NB4 (cell line): ENCODE measurements around the gene IL25.

ENCODE experiments used
- DNase-seq: peaks from one replicate; pipeline ENCODE4 v3.0.0; 2010; ENCODE audit warnings: low read depth
- H3K4me3 ChIP-seq: one replicate; pipeline ENCODE4 v1.5.1; 2011; ENCODE audit warnings: mild to moderate bottlenecking, low read depth, low read length, moderate library complexity
- MYC ChIP-seq: IDR thresholded peaks from 2 replicates; pipeline ENCODE4 v1.6.1; 2011; ENCODE audit warnings: low read depth, low read length
- POLR2A ChIP-seq: IDR thresholded peaks from 2 replicates; pipeline ENCODE4 v1.6.1; 2011; ENCODE audit warnings: mild to moderate bottlenecking; ENCODE audit not compliant: insufficient read length; ENCODE audit errors: extremely low read depth
- TF ChIP-seq, protein P1 (sequence below): IDR thresholded peaks from one replicate; pipeline ENCODE4 v1.5.1; 2012; ENCODE audit warnings: low read depth, low read length
- TF ChIP-seq, protein P2 (sequence below): IDR thresholded peaks from 2 replicates; pipeline ENCODE4 v1.6.1; 2011; ENCODE audit warnings: low read depth, low read length

Gene IL25

DNA sequence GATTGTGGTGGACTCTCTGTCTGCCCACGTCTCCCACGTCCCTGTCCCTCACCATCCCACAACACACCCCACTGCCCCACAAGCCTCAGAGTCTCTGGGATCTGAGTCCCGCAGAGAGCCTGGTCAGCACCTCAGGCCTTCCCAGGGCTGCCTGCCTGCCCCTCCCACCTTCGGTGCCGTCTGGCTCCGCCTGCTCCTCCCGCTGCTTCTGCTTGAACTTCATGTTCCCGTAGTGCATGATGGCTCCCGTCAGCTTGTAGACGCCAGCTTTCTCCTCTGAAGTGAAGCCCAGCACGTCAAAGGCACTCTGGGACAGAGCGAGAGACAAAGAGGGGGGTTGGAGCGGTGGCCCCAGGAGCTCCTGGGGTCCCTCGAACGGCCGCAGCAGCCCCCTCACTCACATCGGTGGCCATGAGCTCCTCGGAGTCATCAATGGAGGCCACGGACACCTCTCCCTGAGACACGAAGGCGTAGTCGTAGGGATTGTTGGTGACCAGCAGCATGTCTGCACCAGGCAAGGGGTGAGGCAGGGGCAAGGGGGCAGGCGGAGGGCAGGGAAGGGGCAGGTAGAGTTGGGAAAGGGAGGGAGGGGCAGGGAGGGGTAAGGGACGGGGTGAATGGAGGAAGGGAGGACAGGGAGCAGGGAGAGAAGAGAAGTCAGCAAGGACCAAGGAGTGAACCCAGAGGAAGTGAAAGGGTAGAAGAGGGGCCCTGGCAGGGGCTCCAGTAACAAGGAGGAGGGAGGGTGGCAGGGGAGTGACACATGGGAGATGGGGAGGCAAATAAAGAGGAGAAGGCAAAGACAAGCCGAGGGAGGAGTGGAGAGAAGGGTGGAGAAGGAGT is 29.9 kb downstream of the IL25 start:
- no peak for DNase-seq
- TF ChIP-seq, protein P1, sequence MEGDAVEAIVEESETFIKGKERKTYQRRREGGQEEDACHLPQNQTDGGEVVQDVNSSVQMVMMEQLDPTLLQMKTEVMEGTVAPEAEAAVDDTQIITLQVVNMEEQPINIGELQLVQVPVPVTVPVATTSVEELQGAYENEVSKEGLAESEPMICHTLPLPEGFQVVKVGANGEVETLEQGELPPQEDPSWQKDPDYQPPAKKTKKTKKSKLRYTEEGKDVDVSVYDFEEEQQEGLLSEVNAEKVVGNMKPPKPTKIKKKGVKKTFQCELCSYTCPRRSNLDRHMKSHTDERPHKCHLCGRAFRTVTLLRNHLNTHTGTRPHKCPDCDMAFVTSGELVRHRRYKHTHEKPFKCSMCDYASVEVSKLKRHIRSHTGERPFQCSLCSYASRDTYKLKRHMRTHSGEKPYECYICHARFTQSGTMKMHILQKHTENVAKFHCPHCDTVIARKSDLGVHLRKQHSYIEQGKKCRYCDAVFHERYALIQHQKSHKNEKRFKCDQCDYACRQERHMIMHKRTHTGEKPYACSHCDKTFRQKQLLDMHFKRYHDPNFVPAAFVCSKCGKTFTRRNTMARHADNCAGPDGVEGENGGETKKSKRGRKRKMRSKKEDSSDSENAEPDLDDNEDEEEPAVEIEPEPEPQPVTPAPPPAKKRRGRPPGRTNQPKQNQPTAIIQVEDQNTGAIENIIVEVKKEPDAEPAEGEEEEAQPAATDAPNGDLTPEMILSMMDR = no peak
- TF ChIP-seq, protein P2, sequence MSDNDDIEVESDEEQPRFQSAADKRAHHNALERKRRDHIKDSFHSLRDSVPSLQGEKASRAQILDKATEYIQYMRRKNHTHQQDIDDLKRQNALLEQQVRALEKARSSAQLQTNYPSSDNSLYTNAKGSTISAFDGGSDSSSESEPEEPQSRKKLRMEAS = no peak
- TF ChIP-seq MYC (no peak), POLR2A (no peak)
- H3K4me3 ChIP-seq = no peak overlapping the region

DNA sequence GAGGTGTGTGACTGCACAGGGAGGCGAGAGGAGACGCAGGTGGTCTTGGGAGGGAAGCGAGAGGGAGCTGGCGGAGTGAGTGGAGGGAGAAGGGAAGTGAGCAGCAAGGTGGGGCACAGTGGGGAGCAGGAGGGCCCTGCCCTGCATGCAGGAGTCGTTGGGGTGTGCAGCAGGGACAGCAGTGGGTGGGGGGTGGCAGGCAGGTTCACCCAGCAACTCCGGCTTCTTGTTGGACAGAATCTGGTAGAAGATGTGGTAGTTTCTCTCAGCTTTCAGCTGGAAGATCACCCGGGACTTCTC is 30.5 kb downstream of the IL25 start:
- TF ChIP-seq MYC = no peak
- no peak for TF ChIP-seq POLR2A
- TF ChIP-seq, protein P2 = no peak
- TF ChIP-seq, protein P1 = no peak
- DNase-seq = no peak
- no peak overlapping the region for H3K4me3 ChIP-seq

DNA sequence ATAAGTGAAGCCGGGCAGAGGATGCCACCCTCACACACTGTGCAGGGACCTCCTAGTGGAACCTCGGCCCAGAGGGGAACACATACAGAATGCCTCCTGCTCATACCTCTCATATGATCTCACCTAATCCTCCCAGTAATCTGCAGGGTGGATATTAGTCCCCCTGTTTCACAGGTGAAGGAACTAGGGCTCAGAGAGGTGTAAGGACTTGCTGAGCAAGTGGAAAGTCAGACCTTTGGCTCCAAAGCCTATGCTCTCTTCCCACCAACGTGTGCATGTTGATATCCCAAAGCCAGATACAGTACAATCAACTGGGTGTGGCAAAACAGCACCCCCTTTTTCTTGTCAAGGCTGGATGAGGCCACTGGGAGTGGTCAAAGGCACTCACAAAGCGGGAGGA is 31.3 kb downstream of the IL25 start:
- TF ChIP-seq MYC = no peak
- TF ChIP-seq, protein P1 = no peak
- no peak for TF ChIP-seq POLR2A
- TF ChIP-seq, protein P2 = no peak
- H3K4me3 ChIP-seq = no peak overlapping the region
- DNase-seq = no peak

DNA sequence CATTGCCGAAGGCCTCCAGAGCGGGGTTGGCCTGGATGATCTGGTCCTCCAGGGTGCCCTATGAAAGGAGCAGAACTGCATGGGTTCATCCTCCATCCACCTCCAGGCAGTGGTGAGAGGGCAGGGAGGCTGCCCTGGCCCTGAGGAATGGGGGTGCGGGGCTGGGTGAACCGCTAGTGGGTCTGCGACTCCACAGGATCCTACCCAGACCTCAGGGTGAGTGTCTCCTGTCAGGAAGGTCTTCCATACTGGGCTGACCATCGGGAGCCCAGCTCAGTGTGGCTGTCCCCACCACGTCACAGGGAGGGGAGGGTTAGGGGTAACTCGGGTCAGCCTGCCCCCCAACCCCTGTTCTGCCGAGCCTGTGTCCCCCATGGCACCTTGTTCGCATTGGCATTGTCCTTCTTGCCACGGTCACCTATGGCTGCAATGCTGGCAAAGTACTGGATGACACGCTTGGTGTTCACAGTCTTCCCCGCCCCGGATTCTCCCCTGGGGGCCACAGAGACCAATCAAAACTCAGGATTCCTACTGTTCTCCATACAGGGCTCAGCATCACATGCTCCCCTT is 31.8 kb downstream of the IL25 start:
- H3K4me3 ChIP-seq = no peak overlapping the region
- no peak for DNase-seq
- TF ChIP-seq, protein P1 = no peak
- no peak for TF ChIP-seq MYC
- no peak for TF ChIP-seq POLR2A
- TF ChIP-seq, protein P2 = no peak

DNA sequence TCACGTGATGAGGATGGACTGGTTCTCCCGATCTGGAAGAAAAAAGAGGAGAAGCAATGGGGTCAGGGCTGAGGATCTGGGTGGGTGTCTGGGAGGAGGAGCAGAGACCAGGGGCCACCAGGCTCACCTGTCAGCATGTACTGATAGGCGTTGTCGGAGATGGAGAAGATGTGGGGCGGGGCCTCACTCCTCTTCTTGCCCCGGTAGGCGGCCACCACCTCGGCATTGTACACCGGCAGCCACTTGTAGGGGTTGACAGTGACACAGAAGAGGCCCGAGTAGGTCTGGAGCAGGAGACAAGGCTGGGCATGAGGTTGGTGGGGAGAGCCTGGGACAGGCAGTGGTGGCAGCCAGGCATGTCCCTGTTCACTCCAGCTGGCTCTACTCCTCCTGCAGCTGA is 32.5 kb downstream of the IL25 start:
- TF ChIP-seq, protein P1 = no peak
- no peak for TF ChIP-seq MYC
- TF ChIP-seq, protein P2 = no peak
- TF ChIP-seq POLR2A = no peak
- H3K4me3 ChIP-seq = no peak overlapping the region
- DNase-seq = no peak

DNA sequence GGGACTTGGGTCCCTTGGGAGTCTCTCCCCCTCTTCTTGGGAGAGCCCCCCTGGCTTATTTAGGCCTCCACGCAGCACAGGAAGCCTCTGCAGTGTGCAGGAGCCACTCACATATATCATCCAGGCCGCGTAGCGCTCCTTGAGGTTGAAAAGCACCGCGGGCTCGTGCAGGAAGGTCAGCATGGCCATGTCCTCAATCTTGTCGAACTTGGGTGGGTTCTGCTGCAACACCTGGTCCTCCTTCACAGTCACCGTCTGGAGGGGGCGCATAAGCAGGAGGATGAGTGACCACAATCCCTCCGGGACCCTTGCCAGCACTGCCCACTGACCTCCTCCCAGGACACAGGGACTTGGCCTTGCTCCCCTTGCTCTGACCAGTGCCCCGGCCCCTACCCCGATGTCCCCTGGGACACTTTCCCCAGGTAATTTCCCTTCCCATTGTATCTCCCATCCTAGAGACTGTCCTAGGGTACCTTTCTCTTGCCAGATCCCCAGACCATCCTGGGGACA is 33.0 kb downstream of the IL25 start:
- DNase-seq = no peak
- H3K4me3 ChIP-seq = no peak overlapping the region
- TF ChIP-seq, protein P1 = no peak
- TF ChIP-seq POLR2A (no peak), MYC (no peak)
- TF ChIP-seq, protein P2 = no peak
